Neural cell (in vitro differentiated cells): ENCODE data around the gene IFT80.

Experiments
- CTCF ChIP-seq: fragments of 450-650 bp; IDR thresholded peaks from 2 replicates; pipeline ENCODE4 v1.5.1; 2014; ENCODE audit warnings: antibody characterized with exemption, mild to moderate bottlenecking, moderate library complexity; ENCODE audit not compliant: poor library complexity, severe bottlenecking
- POLR2AphosphoS5 ChIP-seq: IDR thresholded peaks from 2 replicates; pipeline ENCODE4 v1.6.1; 2012

DNA sequence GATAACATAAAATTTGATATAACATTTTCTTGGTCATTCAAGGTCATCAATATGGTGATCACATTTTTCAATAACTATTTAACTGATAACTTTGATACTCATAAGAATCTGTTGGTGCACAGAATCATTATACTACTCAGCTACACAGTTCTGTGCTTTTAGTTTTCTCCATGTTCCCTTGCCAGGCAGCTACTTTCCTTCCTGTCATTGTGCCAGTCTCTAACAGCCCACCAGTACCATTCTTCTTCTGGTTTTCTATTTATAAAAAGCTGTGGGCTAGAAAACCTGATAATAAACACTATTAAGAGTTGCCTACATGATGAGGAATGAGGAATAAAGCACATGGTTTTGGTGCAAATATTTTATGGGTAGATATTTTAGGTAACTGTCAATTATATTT is 96.2 kb downstream of the IFT80 start:
- TF ChIP-seq CTCF (no peak), POLR2AphosphoS5 (no peak)
